ENCODE measurements around the gene RAD54L.
"Not testable (repeated sequence)": the region's sequence is repeated elsewhere in the genome, so short reads cannot be mapped to it uniquely, and the experiment has no call there.

The RAD54L gene

DNA sequence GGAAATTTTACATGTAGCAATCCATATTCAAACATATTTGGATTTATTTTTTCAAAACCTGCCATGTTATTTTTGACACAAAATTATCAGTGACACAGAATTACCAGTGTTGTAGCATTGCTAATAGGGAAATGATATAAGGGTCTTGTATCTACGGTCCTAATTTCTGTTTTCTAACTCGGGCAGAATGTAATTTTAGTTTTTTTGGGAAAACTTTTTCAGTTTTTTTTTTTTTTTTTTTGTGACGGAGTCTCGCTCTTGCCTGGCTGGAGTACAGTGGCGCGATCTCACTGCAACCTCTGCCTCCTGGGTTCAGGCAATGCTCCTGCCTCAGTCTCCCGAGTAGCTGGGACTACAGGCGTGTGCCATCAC lies 58.6 kb downstream of the RAD54L start:
- H3K4me3 ChIP-seq (ENCODE audit: low read depth, low read length) = no peak overlapping the region
- CTCF ChIA-PET = interaction anchor here (2.8 kb wide), 1 partner anchor 42 kb away, joined by 9 read pairs; no protein-coding TSS in a partner anchor
- POLR2A ChIA-PET = no interaction called here
- DNase-seq (ENCODE audit: low read depth, low spot score) = no peak
- TF ChIP-seq, protein P1, sequence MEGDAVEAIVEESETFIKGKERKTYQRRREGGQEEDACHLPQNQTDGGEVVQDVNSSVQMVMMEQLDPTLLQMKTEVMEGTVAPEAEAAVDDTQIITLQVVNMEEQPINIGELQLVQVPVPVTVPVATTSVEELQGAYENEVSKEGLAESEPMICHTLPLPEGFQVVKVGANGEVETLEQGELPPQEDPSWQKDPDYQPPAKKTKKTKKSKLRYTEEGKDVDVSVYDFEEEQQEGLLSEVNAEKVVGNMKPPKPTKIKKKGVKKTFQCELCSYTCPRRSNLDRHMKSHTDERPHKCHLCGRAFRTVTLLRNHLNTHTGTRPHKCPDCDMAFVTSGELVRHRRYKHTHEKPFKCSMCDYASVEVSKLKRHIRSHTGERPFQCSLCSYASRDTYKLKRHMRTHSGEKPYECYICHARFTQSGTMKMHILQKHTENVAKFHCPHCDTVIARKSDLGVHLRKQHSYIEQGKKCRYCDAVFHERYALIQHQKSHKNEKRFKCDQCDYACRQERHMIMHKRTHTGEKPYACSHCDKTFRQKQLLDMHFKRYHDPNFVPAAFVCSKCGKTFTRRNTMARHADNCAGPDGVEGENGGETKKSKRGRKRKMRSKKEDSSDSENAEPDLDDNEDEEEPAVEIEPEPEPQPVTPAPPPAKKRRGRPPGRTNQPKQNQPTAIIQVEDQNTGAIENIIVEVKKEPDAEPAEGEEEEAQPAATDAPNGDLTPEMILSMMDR (IDR thresholded peaks at IDR 0.05; ENCODE audit: insufficient read depth, low read length, missing control alignments) = no peak

DNA sequence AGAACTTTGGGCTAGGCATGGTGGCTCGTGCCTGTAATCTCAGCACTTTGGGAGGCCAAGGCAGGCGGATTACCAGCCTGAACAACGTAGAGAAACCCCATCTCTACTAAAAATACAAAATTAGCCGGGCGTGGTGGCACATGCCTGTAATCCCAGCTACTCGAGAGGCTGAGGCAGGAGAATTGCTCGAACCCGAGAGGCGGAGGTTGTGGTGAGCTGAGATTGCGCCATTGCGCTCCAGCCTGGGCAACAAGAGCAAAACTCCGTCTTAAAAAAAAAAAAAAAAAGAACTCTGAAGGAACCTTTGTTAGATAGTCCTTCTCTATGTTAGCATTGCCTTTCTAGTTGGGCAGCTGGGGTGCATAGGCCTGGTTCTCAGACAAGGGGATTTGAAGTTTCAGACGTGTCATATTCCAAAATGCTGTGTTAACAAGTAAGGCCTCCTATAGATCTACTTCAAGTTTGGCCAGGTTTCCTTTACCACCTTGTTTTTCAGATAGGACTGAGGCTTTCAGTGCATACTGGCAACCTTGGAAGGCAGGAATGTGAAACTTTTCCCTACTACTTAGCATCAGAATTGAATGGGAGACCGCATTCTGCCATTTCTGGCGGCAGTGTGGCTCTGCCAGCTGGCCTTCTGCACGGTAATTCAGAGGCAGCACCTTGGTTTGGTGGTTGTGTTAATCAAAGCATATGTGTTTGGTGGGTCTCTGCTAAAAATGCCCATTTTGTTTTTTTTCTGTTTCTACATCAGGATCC lies 62.0 kb downstream of the RAD54L start:
- DNase-seq (ENCODE audit: low read depth, low spot score) = no peak
- H3K4me3 ChIP-seq (ENCODE audit: low read depth, low read length) = no peak overlapping the region
- ChIA-PET CTCF (interaction anchor here (0.6 to 1.4 kb wide), 3 partner anchors 10 to 54 kb away, joined by 3 to 4 read pairs (median 4); no protein-coding TSS in a partner anchor), POLR2A (no interaction called here)
- TF ChIP-seq, protein P1 (IDR thresholded peaks at IDR 0.05; ENCODE audit: insufficient read depth, low read length, missing control alignments) = no peak

GRCh38 chr1:46310321-46310720 lies 62.8 kb downstream of the RAD54L start:
- DNase-seq (ENCODE audit: low read depth, low spot score) = no peak
- TF ChIP-seq, protein P1 (IDR thresholded peaks at IDR 0.05; ENCODE audit: insufficient read depth, low read length, missing control alignments) = no peak
- no peak overlapping the region for H3K4me3 ChIP-seq (ENCODE audit: low read depth, low read length)
- POLR2A ChIA-PET = no interaction called here
- CTCF ChIA-PET = no interaction called here

DNA sequence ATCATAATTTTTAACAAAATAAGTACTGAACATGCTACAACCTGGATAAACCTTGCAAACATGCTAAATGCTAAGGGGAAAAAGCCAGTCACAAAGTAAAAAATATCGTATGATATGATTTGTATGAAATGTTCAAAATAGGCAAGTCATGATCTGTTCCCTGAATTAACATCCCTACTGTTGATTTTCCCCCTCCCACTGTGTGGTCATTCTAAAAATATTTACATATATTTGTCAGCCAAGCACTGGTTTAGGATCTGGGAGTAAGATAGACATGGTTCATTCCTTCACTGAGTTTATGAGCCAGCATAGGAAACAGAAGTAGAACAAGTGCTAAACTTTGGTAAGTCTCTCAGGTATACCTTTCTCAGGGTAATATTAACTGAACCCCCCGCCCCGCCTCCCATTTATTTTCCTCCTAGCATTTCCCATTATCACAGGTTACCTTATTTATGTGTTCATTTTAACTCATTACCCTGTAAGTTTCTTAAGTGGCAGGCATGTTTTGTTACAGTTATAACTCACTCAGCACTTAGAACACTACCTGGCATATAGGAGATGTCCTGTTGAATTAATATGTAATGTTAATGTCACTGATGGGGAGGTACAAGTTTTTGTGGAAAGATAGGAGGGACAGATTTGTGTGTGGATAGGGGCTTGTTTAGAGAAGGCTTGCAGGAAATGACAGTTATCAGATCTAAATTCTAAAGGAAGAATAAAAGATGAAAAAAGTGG lies 68.3 kb downstream of the RAD54L start:
- H3K4me3 ChIP-seq (ENCODE audit: low read depth, low read length) = no peak overlapping the region
- POLR2A ChIA-PET = no interaction called here
- TF ChIP-seq, protein P1 (IDR thresholded peaks at IDR 0.05; ENCODE audit: insufficient read depth, low read length, missing control alignments) = no peak
- DNase-seq (ENCODE audit: low read depth, low spot score) = no peak
- CTCF ChIA-PET = interaction anchor here (2.9 kb wide), 1 partner anchor 32 kb away, joined by 12 read pairs; no protein-coding TSS in a partner anchor

DNA sequence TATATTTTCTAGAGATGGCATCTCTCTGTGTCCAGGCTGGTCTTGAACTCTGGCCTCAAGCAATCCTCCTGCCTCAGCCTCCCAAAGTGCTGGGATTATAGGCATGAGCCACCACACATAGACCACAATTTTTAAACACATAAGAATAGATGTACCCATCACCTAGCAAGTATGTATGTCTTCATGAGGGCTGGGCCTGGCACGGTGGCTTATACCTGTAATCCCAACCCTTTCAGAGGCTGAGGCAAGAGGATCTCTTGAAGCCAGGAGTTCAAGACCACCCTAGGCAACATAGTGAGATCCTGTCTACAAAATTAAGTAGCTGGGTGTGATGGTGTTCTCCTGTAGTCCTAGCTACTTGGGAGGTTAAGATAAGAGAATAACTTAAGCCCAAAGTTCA lies 69.8 kb downstream of the RAD54L start:
- ChIA-PET POLR2A (no interaction called here), CTCF (interaction anchor here (1.1 to 2.9 kb wide), 2 partner anchors 16 to 31 kb away, joined by 4 to 12 read pairs; no protein-coding TSS in a partner anchor)
- no peak for DNase-seq (ENCODE audit: low read depth, low spot score)
- TF ChIP-seq, protein P1 (IDR thresholded peaks at IDR 0.05; ENCODE audit: insufficient read depth, low read length, missing control alignments) = no peak
- no peak overlapping the region for H3K4me3 ChIP-seq (ENCODE audit: low read depth, low read length)

DNA sequence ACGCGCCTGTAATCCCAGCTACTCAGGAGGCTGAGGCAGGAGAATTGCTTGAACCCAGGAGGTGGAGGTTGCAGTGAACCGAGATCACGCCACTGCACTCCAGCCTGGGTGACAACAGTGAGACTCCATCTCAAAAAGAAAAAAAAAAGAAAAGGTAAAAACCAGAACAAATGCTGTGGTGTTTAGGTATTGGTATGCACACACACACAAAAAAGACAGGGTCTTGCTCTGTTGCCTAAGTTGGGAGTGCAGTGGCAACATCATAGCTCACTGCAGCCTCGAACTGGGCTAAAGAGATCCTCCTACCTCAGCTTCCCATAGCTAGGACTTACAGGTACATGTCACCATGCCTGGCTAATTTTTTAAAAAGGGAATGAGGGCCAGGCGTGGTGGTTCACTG lies 71.7 kb downstream of the RAD54L start:
- POLR2A ChIA-PET; DNase-seq (ENCODE audit: low read depth, low spot score); H3K4me3 ChIP-seq (ENCODE audit: low read depth, low read length): not testable (repeated sequence)
- CTCF ChIA-PET = interaction anchor here (1.0 kb wide), 1 partner anchor 29 kb away, joined by 3 read pairs; no protein-coding TSS in a partner anchor

DNA sequence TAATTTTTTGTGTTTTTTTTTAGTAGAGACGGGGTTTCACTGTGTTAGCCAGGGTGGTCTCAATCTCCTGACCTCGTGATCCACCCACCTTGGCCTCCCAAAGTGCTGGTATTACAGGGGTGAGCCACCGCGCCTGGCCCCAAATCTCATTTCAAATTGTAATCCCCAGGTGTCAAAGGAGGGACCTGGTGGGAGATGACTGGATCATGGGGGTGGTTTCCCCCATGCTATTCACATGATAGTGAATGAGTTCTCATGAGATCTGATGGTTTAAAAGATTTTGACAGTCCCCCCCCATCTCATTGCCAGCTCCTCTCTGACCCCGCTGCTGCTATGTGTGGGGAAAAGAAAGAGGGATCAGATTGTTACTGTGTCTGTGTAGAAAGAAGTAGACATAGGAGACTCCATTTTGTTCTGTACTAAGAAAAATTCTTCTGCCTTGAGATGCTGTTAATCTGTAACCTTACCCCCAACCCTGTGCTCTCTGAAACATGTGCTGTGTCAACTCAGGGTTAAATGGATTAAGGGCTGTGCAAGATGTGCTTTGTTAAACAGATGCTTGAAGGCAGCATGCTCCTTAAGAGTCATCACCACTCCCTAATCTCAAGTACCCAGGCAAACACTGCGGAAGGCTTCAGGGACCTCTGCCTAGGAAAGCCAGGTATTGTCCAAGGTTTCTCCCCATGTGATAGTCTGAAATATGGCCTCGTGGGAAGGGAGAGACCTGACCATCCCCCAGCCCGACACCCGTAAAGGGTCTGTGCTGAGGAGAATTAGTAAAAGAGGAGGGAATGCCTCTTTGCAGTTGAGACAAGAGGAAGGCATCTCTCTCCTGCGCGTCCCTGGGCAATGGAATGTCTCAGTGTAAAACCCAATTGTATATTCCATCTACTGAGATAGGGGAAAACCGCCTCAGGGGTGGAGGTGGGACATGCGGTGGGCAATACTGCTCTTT lies 72.7 kb downstream of the RAD54L start:
- POLR2A ChIA-PET; DNase-seq (ENCODE audit: low read depth, low spot score); H3K4me3 ChIP-seq (ENCODE audit: low read depth, low read length): not testable (repeated sequence)
- CTCF ChIA-PET = interaction anchor here (1.0 kb wide), 1 partner anchor 28 kb away, joined by 3 read pairs; no protein-coding TSS in a partner anchor

DNA sequence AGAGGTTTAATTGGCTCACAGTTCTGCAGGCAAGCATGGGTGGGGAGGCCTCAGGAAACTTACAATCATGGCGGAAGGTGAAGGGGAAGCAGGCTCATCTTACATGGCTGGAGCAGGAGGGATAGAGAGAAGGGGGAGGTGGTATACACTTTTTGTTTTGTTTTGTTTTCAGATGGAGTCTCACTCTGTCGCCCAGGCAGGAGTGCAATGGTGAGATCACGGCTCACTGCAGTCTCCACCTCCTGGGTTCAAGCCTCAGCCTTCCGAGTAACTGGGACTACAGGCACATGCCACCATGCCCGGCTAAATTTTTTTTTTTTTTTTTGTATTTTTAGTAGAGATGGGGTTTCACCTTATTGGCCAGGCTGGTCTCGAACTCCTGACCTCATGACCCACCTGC lies 74.6 kb downstream of the RAD54L start:
- CTCF ChIA-PET = interaction anchor here (2.5 kb wide), 1 partner anchor 18 kb away, joined by 5 read pairs; the partner anchor contains the start of gene NSUN4
- H3K4me3 ChIP-seq (ENCODE audit: low read depth, low read length); DNase-seq (ENCODE audit: low read depth, low spot score); POLR2A ChIA-PET: not testable (repeated sequence)

- POLR2A ChIA-PET; CTCF ChIA-PET; DNase-seq (ENCODE audit: low read depth, low spot score); H3K4me3 ChIP-seq (ENCODE audit: low read depth, low read length): not testable (repeated sequence)
These were observed 77.9 kb downstream of the RAD54L start for GRCh38 chr1:46325285-46326076.

All from AG04449 (cell line).